Measurements from ENCODE around the gene PEMT.

Gene PEMT

GRCh38 chr17:17497845-17498520 is 93.5 kb downstream of the PEMT start:
- no peak for DNase-seq (ENCODE audit: low read depth, low spot score)
- no peak for TF ChIP-seq EZH2 (IDR thresholded peaks at IDR 0.05)
- no peak for TF ChIP-seq FOXP2 (optimal IDR thresholded peaks at IDR 0.05; ENCODE audit: control extremely low read depth, extremely low read length, insufficient read depth)
- no peak for TF ChIP-seq POLR2AphosphoS5 (IDR thresholded peaks at IDR 0.05; ENCODE audit: borderline replicate concordance, low read depth, low read length)
- H3K27ac ChIP-seq, result no peak overlapping the region
- no peak overlapping the region for H3K9ac ChIP-seq (ENCODE audit: insufficient read length)
- no peak overlapping the region for H3K4me3 ChIP-seq
- H3K36me3 ChIP-seq (ENCODE audit: insufficient read depth, low read length), result no peaks in the 10 kb centered on the region
- no peaks in the 10 kb centered on the region for H3K9me3 ChIP-seq (ENCODE audit: low read depth, low read length)

- TF ChIP-seq EZH2 (IDR thresholded peaks at IDR 0.05) (no peak), POLR2AphosphoS5 (IDR thresholded peaks at IDR 0.05; ENCODE audit: borderline replicate concordance, low read depth, low read length) (no peak), FOXP2 (optimal IDR thresholded peaks at IDR 0.05; ENCODE audit: control extremely low read depth, extremely low read length, insufficient read depth) (no peak)
- Histone ChIP-seq H3K36me3 (ENCODE audit: insufficient read depth, low read length) (no peaks in the 10 kb centered on the region; the same call in 1 of the 2 replicates), H3K27ac (no peak overlapping the region), H3K9me3 (ENCODE audit: low read depth, low read length) (no peaks in the 10 kb centered on the region), H3K4me3 (peak overlapping the region; percentile 86), H3K9ac (ENCODE audit: insufficient read length) (no peak overlapping the region)
- DNase-seq (ENCODE audit: low read depth, low spot score), result no peak
Measured at GRCh38 chr17:17497065-17497844, 94.3 kb downstream of the PEMT start.

GRCh38 chr17:17496189-17497064 is 95.1 kb downstream of the PEMT start, which contains the start of gene RASD1:
Gene RASD1 (minus strand): TSS chr17:17496395. CDS start chr17:17496181, 214 bp downstream.
- Histone ChIP-seq H3K4me3 (peak within 1 kb of the TSS; percentile 86), H3K9me3 (ENCODE audit: low read depth, low read length) (no peaks in the 10 kb centered on the region), H3K36me3 (ENCODE audit: insufficient read depth, low read length) (no peaks in the 10 kb centered on the region; the same call in 1 of the 2 replicates), H3K9ac (ENCODE audit: insufficient read length) (peak within 1 kb of the TSS; percentile 37), H3K27ac (no peak within 1 kb of the TSS)
- no peak; the same call in 1 of the 2 replicates for TF ChIP-seq POLR2AphosphoS5 (IDR thresholded peaks at IDR 0.05; ENCODE audit: borderline replicate concordance, low read depth, low read length)
- no peak for TF ChIP-seq FOXP2 (optimal IDR thresholded peaks at IDR 0.05; ENCODE audit: control extremely low read depth, extremely low read length, insufficient read depth)
- TF ChIP-seq EZH2 (IDR thresholded peaks at IDR 0.05), result no peak
- no peak for DNase-seq (ENCODE audit: low read depth, low spot score)

- Histone ChIP-seq H3K36me3 (ENCODE audit: insufficient read depth, low read length) (no peaks in the 10 kb centered on the region; the same call in 1 of the 2 replicates), H3K4me3 (peak overlapping the region; percentile 86), H3K27ac (no peak overlapping the region), H3K9ac (ENCODE audit: insufficient read length) (peak overlapping the region; percentile 20), H3K9me3 (ENCODE audit: low read depth, low read length) (no peaks in the 10 kb centered on the region)
- TF ChIP-seq FOXP2 (optimal IDR thresholded peaks at IDR 0.05; ENCODE audit: control extremely low read depth, extremely low read length, insufficient read depth) (no peak), POLR2AphosphoS5 (IDR thresholded peaks at IDR 0.05; ENCODE audit: borderline replicate concordance, low read depth, low read length) (no peak), EZH2 (IDR thresholded peaks at IDR 0.05) (no peak)
- DNase-seq (ENCODE audit: low read depth, low spot score), result no peak
Measured at GRCh38 chr17:17495536-17496188, 95.8 kb downstream of the PEMT start.

- H3K9me3 ChIP-seq (ENCODE audit: low read depth, low read length), result no peaks in the 10 kb centered on the region
- no peak overlapping the region; the same call in 1 of the 2 replicates for H3K4me3 ChIP-seq
- no peak overlapping the region for H3K27ac ChIP-seq
- H3K36me3 ChIP-seq (ENCODE audit: insufficient read depth, low read length), result no peaks in the 10 kb centered on the region; the same call in 1 of the 2 replicates
- no peak overlapping the region for H3K9ac ChIP-seq (ENCODE audit: insufficient read length)
- no peak for DNase-seq (ENCODE audit: low read depth, low spot score)
- no peak for TF ChIP-seq FOXP2 (optimal IDR thresholded peaks at IDR 0.05; ENCODE audit: control extremely low read depth, extremely low read length, insufficient read depth)
- TF ChIP-seq EZH2 (IDR thresholded peaks at IDR 0.05), result peak; percentile 63
Measured at GRCh38 chr17:17494870-17495535, 96.5 kb downstream of the PEMT start.

- Histone ChIP-seq H3K36me3 (ENCODE audit: insufficient read depth, low read length) (no peaks in the 10 kb centered on the region; the same call in 1 of the 2 replicates), H3K27ac (no peak overlapping the region), H3K4me3 (no peak overlapping the region), H3K9ac (ENCODE audit: insufficient read length) (no peak overlapping the region), H3K9me3 (ENCODE audit: low read depth, low read length) (no peaks in the 10 kb centered on the region)
- TF ChIP-seq FOXP2 (optimal IDR thresholded peaks at IDR 0.05; ENCODE audit: control extremely low read depth, extremely low read length, insufficient read depth) (no peak), POLR2AphosphoS5 (IDR thresholded peaks at IDR 0.05; ENCODE audit: borderline replicate concordance, low read depth, low read length) (no peak), EZH2 (IDR thresholded peaks at IDR 0.05) (no peak)
- DNase-seq (ENCODE audit: low read depth, low spot score), result no peak
Measured at GRCh38 chr17:17494499-17494869, 97.0 kb downstream of the PEMT start.

GRCh38 chr17:17493986-17494466 is 97.5 kb downstream of the PEMT start:
- TF ChIP-seq FOXP2 (optimal IDR thresholded peaks at IDR 0.05; ENCODE audit: control extremely low read depth, extremely low read length, insufficient read depth), result no peak
- no peak for TF ChIP-seq POLR2AphosphoS5 (IDR thresholded peaks at IDR 0.05; ENCODE audit: borderline replicate concordance, low read depth, low read length)
- no peak for TF ChIP-seq EZH2 (IDR thresholded peaks at IDR 0.05)
- H3K4me3 ChIP-seq, result no peak overlapping the region
- no peaks in the 10 kb centered on the region; the same call in 1 of the 2 replicates for H3K36me3 ChIP-seq (ENCODE audit: insufficient read depth, low read length)
- no peak for DNase-seq (ENCODE audit: low read depth, low spot score)
- no peak overlapping the region for H3K9ac ChIP-seq (ENCODE audit: insufficient read length)
- H3K9me3 ChIP-seq (ENCODE audit: low read depth, low read length), result no peaks in the 10 kb centered on the region
- no peak overlapping the region for H3K27ac ChIP-seq

Measured in SK-N-MC (cell line).